Astrocyte (in vitro differentiated cells and primary cell): ENCODE data around the gene FTH1.

Experiments used
- EZH2 ChIP-seq: IDR thresholded peaks from 2 replicates; pipeline ENCODE4 v1.6.1; 2012; ENCODE audit warnings: mild to moderate bottlenecking, low read length, inconsistent platforms; ENCODE audit not compliant: insufficient read depth
- TF ChIP-seq, protein P1 (sequence below): IDR thresholded peaks from 2 replicates; pipeline ENCODE4 v1.5.1; 2011; ENCODE audit warnings: low read depth, mild to moderate bottlenecking, inconsistent platforms, low read length, moderate library complexity; ENCODE audit not compliant: insufficient read depth

DNA sequence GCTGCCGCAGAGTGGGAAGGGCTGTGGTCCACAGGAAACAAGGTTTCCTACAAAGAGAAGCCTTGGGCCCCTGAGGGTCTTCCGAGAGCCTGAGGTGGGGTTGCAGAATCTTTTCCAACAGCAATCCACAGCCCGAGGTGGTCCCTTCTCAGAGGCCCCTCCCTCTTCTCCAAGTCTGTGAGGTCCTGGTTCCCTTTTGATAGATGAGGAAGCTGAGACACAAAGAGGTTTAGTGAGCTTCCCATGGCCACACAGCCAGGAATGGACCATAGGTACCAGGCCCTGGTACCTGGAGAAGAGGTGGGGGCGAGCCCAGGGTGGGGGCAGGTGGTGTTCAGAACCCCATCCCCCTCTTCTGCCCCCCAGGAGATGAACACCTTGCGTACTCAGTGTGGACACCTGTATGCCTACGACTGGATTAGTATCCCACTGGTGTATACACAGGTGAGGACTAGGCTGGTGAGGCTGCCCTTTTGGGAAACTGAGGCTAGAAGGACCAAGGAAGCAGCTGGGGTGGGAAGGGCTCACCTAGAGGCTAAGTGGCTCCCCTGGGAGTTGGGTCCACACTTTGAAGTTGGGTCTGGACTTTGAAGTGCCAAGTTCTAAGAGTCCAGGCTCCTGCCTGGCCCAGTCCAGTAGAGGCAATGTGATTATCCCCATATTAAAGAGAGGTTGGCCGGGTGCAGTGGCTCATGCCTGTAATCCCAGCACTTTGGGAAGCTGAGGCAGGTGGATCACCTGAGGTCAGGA is 10.2 kb downstream of the FTH1 start:
- TF ChIP-seq, protein P1, sequence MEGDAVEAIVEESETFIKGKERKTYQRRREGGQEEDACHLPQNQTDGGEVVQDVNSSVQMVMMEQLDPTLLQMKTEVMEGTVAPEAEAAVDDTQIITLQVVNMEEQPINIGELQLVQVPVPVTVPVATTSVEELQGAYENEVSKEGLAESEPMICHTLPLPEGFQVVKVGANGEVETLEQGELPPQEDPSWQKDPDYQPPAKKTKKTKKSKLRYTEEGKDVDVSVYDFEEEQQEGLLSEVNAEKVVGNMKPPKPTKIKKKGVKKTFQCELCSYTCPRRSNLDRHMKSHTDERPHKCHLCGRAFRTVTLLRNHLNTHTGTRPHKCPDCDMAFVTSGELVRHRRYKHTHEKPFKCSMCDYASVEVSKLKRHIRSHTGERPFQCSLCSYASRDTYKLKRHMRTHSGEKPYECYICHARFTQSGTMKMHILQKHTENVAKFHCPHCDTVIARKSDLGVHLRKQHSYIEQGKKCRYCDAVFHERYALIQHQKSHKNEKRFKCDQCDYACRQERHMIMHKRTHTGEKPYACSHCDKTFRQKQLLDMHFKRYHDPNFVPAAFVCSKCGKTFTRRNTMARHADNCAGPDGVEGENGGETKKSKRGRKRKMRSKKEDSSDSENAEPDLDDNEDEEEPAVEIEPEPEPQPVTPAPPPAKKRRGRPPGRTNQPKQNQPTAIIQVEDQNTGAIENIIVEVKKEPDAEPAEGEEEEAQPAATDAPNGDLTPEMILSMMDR: no peak
- TF ChIP-seq EZH2: no peak
